HepG2 (cell line): ENCODE measurements around the gene PPP1R1B. TPM values are rescaled to one million over a fixed set of nuclear protein-coding genes. Genes with fewer than 3 reads are reported as not detected.

Source experiments
- AGO2 ChIP-seq: fragments of 200-400 bp; formaldehyde crosslinking; optimal IDR thresholded peaks from 2 replicates; pipeline ENCODE3; 2017; ENCODE audit warnings: mild to moderate bottlenecking, low read depth, low read length, moderate library complexity
- FOXP1 ChIP-seq, 2 experiments: fragments of 450-650 bp in 1 of 2; IDR thresholded peaks; 2 replicates each; pipeline ENCODE4 v1.6.1; 2017 to 2018; ENCODE audit warnings: antibody characterized with exemption in 1 of 2
- KLF16 ChIP-seq, 2 experiments: sonication (generic) in 1 of 2; formaldehyde crosslinking in 1 of 2; IDR thresholded peaks; 2 replicates each; pipeline versions ENCODE4 v1.6.1 to v1.8.0; 2016 to 2023; ENCODE audit warnings: missing genetic modification reagents in 2 of 2, missing compliant biosample characterization in 1 of 2
- RAD51 ChIP-seq: fragments of 450-650 bp; IDR thresholded peaks from 2 replicates; pipeline ENCODE4 v1.6.1; 2016; ENCODE audit warnings: borderline replicate concordance
- RNF2 ChIP-seq: fragments of 450-650 bp; conservative IDR thresholded peaks from 2 replicates; pipeline ENCODE4 v1.6.1; 2016; ENCODE audit warnings: low read depth
- SMYD3 ChIP-seq: sonication (generic); formaldehyde crosslinking; IDR thresholded peaks from 2 replicates; pipeline ENCODE4 v1.8.1; 2023; ENCODE audit warnings: mild to moderate bottlenecking, missing genetic modification reagents
- TGIF2 ChIP-seq: IDR thresholded peaks from 2 replicates; pipeline ENCODE4 v1.6.1; 2016; ENCODE audit warnings: control low read depth, missing compliant biosample characterization
- ZFP36 ChIP-seq: fragments of 150-350 bp; IDR thresholded peaks from 2 replicates; pipeline ENCODE4 v1.6.1; 2018; ENCODE audit warnings: borderline replicate concordance, low read length, low read depth; ENCODE audit not compliant: partially characterized antibody
- ZNF335 ChIP-seq: sonication (generic); formaldehyde crosslinking; IDR thresholded peaks from 2 replicates; pipeline ENCODE4 v1.4.0; 2020; ENCODE audit warnings: missing genetic modification reagents
- ZNF530 ChIP-seq: sonication (generic); formaldehyde crosslinking; IDR thresholded peaks from 2 replicates; pipeline ENCODE4 v1.5.0; 2020; ENCODE audit warnings: low read depth, mild to moderate bottlenecking, missing genetic modification reagents
- ZNF614 ChIP-seq: IDR thresholded peaks from 2 replicates; pipeline ENCODE4 v1.6.1; 2018; ENCODE audit warnings: missing biosample characterization, missing genetic modification reagents, inconsistent platforms, borderline replicate concordance
- ZNF768 ChIP-seq: sonication (generic); formaldehyde crosslinking; IDR thresholded peaks from 2 replicates; pipeline ENCODE4 v1.4.0; 2020; ENCODE audit warnings: missing genetic modification reagents
- ZSCAN12 ChIP-seq: sonication (generic); formaldehyde crosslinking; IDR thresholded peaks from 2 replicates; pipeline ENCODE4 v1.9.0; 2021; ENCODE audit warnings: mild to moderate bottlenecking, missing genetic modification reagents
- polyA plus RNA-seq, 8 experiments: library from polyadenylated mRNA; depleted of rRNA in 3 of 8; stranded (reverse) in 7 of 8; unstranded in 1 of 8; fragments of >200 nt; fragmentation: Illumina TruSeq in 4 of 8; extraction: Trizol in 4 of 8; gene quantifications; 2 replicates each; pipeline versions ENCODE4 v1.2.1 to v1.2.3, GENCODE V29; 2011 to 2016; ENCODE audit warnings: low read depth in 4 of 8, missing spikeins in 1 of 8, mixed read lengths in 1 of 8; ENCODE audit not compliant: insufficient read depth in 1 of 8
- total RNA-seq, 5 experiments: library from RNA; depleted of rRNA; stranded (reverse); fragments of >200 nt; fragmentation: Illumina TruSeq; extraction: Trizol; gene quantifications; 2 replicates each; pipeline ENCODE4 v1.2.3, GENCODE V29; 2016; ENCODE audit warnings: low read depth in 1 of 5
- TF ChIP-seq, protein P1 (sequence below): fragments of 450-650 bp; IDR thresholded peaks from 2 replicates; pipeline ENCODE4 v1.6.1; 2017
- TF ChIP-seq, protein P2 (sequence below): sonication (generic); formaldehyde crosslinking; IDR thresholded peaks from 2 replicates; pipeline ENCODE4 v1.5.0; 2020; ENCODE audit warnings: mild to moderate bottlenecking, missing genetic modification reagents
- TF ChIP-seq, protein P3 (sequence below): IDR thresholded peaks from 2 replicates; pipeline ENCODE4 v1.6.1; 2016; ENCODE audit warnings: low read depth, borderline replicate concordance
- TF ChIP-seq, protein P4 (sequence below): sonication (generic); formaldehyde crosslinking; conservative IDR thresholded peaks from 2 replicates; pipeline ENCODE4 v1.4.0; 2020; ENCODE audit warnings: mild to moderate bottlenecking, missing genetic modification reagents, moderate library complexity
- TF ChIP-seq, protein P5 (sequence below): sonication (generic); formaldehyde crosslinking; IDR thresholded peaks from 2 replicates; pipeline ENCODE4 v1.4.0; 2020; ENCODE audit warnings: mild to moderate bottlenecking, missing genetic modification reagents
- TF ChIP-seq, protein P6 (sequence below), 2 experiments: fragments of 450-650 bp in 1 of 2; sonication (generic) in 1 of 2; formaldehyde crosslinking; IDR thresholded peaks; 2 replicates each; pipeline versions ENCODE4 v1.5.0 to v1.8.0; 2020 to 2022; ENCODE audit warnings: mild to moderate bottlenecking in 1 of 2, missing genetic modification reagents in 1 of 2

The PPP1R1B gene
- total and polyA plus RNA-seq, 2 of the 13 experiments (the other 11 are each of a cell fraction or from before 2014, with no cell fraction given), result 0.08 TPM; not detected in 1

DNA sequence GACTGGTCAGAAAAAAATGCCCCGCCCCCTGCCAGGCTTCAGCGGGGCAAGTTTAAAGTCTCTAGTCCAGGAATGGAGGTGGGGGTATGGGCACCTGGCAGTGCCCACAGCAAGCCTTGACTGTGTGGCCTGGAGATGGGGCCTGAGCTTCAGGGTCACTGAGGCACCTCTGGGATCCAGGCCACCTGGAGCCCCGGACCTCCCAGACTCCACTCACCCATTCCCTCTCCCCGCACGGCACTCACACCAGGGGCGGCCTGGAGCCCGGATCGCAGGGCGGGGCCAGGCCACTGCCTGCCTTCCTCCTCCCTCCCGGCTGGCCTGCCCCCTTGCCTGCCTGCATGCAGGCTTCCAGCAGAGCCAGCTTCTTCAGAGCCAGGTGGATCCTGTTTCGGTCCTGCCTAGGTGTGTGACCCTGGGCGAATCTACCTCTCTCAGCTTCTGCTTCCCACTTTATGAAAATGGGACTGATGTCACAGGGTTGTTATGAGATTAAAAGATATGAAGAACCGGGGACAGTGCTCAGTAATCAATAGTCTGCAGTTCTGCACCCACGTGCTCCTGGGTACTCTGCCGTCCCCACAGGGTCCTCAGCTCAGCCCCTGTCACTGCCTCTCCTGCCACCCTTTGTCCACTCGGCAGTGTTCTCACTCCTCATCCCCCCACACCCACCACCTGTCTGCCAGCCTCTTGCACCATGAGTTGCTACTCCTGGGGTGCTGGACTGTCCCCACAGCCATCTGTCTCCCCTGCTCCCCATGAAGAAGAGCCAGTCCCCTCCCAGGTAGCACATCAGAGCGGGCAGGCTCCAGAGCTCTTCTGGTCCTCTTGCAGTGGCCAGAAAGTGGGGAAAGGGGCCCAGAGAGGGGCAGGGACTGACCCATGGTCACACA, 37.2 kb downstream of the PPP1R1B start (continued):
- TF ChIP-seq ZNF335 (CRISPR knock-in tag), result peak; percentile 37; the same call in 1 of the 2 replicates
- no peak for TF ChIP-seq ZSCAN12
- no peak for TF ChIP-seq ZNF530 (CRISPR knock-in tag)
- TF ChIP-seq RAD51, result no peak
- peak; percentile 78 for TF ChIP-seq AGO2
- TF ChIP-seq ZNF768 (CRISPR knock-in tag), result peak; percentile 99
- TF ChIP-seq, protein P1, sequence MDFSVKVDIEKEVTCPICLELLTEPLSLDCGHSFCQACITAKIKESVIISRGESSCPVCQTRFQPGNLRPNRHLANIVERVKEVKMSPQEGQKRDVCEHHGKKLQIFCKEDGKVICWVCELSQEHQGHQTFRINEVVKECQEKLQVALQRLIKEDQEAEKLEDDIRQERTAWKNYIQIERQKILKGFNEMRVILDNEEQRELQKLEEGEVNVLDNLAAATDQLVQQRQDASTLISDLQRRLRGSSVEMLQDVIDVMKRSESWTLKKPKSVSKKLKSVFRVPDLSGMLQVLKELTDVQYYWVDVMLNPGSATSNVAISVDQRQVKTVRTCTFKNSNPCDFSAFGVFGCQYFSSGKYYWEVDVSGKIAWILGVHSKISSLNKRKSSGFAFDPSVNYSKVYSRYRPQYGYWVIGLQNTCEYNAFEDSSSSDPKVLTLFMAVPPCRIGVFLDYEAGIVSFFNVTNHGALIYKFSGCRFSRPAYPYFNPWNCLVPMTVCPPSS, result no peak
- TF ChIP-seq ZNF614 (CRISPR knock-in tag), result no peak
- TF ChIP-seq, protein P2, sequence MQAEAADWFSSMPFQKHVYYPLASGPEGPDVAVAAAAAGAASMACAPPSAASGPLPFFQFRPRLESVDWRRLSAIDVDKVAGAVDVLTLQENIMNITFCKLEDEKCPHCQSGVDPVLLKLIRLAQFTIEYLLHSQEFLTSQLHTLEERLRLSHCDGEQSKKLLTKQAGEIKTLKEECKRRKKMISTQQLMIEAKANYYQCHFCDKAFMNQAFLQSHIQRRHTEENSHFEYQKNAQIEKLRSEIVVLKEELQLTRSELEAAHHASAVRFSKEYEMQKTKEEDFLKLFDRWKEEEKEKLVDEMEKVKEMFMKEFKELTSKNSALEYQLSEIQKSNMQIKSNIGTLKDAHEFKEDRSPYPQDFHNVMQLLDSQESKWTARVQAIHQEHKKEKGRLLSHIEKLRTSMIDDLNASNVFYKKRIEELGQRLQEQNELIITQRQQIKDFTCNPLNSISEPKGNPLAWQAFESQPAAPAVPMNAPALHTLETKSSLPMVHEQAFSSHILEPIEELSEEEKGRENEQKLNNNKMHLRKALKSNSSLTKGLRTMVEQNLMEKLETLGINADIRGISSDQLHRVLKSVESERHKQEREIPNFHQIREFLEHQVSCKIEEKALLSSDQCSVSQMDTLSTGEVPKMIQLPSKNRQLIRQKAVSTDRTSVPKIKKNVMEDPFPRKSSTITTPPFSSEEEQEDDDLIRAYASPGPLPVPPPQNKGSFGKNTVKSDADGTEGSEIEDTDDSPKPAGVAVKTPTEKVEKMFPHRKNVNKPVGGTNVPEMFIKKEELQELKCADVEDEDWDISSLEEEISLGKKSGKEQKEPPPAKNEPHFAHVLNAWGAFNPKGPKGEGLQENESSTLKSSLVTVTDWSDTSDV, result no peak
- TF ChIP-seq TGIF2 (CRISPR knock-in tag), result peak; percentile 50; the same call in 1 of the 2 replicates
- TF ChIP-seq, protein P3, sequence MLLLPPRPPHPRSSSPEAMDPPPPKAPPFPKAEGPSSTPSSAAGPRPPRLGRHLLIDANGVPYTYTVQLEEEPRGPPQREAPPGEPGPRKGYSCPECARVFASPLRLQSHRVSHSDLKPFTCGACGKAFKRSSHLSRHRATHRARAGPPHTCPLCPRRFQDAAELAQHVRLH (CRISPR knock-in tag), result no peak
- no peak for TF ChIP-seq SMYD3
- TF ChIP-seq FOXP1 (IDR thresholded peaks at IDR 0.05), result no peak
- no peak for TF ChIP-seq FOXP1 (CRISPR knock-in tag; IDR thresholded peaks at IDR 0.05)
- no peak for TF ChIP-seq RNF2
- peak; percentile 6 for TF ChIP-seq ZFP36
- TF ChIP-seq, protein P4, sequence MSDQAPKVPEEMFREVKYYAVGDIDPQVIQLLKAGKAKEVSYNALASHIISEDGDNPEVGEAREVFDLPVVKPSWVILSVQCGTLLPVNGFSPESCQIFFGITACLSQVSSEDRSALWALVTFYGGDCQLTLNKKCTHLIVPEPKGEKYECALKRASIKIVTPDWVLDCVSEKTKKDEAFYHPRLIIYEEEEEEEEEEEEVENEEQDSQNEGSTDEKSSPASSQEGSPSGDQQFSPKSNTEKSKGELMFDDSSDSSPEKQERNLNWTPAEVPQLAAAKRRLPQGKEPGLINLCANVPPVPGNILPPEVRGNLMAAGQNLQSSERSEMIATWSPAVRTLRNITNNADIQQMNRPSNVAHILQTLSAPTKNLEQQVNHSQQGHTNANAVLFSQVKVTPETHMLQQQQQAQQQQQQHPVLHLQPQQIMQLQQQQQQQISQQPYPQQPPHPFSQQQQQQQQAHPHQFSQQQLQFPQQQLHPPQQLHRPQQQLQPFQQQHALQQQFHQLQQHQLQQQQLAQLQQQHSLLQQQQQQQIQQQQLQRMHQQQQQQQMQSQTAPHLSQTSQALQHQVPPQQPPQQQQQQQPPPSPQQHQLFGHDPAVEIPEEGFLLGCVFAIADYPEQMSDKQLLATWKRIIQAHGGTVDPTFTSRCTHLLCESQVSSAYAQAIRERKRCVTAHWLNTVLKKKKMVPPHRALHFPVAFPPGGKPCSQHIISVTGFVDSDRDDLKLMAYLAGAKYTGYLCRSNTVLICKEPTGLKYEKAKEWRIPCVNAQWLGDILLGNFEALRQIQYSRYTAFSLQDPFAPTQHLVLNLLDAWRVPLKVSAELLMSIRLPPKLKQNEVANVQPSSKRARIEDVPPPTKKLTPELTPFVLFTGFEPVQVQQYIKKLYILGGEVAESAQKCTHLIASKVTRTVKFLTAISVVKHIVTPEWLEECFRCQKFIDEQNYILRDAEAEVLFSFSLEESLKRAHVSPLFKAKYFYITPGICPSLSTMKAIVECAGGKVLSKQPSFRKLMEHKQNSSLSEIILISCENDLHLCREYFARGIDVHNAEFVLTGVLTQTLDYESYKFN (CRISPR knock-in tag), result 0 out of 2 replicates have a peak, but pooled peaks have one; percentile 17
- TF ChIP-seq, protein P5, sequence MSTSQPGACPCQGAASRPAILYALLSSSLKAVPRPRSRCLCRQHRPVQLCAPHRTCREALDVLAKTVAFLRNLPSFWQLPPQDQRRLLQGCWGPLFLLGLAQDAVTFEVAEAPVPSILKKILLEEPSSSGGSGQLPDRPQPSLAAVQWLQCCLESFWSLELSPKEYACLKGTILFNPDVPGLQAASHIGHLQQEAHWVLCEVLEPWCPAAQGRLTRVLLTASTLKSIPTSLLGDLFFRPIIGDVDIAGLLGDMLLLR, result 0 out of 2 replicates have a peak, but pooled peaks have one; percentile 25
- TF ChIP-seq, protein P6, sequence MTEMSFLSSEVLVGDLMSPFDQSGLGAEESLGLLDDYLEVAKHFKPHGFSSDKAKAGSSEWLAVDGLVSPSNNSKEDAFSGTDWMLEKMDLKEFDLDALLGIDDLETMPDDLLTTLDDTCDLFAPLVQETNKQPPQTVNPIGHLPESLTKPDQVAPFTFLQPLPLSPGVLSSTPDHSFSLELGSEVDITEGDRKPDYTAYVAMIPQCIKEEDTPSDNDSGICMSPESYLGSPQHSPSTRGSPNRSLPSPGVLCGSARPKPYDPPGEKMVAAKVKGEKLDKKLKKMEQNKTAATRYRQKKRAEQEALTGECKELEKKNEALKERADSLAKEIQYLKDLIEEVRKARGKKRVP (CRISPR knock-in tag; IDR thresholded peaks at IDR 0.05), result no peak
- TF ChIP-seq KLF16 (CRISPR knock-in tag; IDR thresholded peaks at IDR 0.05), result peak in 1 of 2 experiments; percentile 54; a peak in 1 of 4 replicates
